Measurements from ENCODE around the gene FYCO1. TPM values are rescaled to one million over a fixed set of nuclear protein-coding genes. Genes with fewer than 3 reads are reported as not detected.
A peak's percentile ranks its signal among the peaks of the same experiment; 100 is the strongest.

FYCO1 gene
- total and polyA plus RNA-seq, 9 of the 15 experiments (the other 6 are each of a cell fraction or from before 2014, with no cell fraction given): 2.1 to 13.8 (median 7.4) TPM

DNA sequence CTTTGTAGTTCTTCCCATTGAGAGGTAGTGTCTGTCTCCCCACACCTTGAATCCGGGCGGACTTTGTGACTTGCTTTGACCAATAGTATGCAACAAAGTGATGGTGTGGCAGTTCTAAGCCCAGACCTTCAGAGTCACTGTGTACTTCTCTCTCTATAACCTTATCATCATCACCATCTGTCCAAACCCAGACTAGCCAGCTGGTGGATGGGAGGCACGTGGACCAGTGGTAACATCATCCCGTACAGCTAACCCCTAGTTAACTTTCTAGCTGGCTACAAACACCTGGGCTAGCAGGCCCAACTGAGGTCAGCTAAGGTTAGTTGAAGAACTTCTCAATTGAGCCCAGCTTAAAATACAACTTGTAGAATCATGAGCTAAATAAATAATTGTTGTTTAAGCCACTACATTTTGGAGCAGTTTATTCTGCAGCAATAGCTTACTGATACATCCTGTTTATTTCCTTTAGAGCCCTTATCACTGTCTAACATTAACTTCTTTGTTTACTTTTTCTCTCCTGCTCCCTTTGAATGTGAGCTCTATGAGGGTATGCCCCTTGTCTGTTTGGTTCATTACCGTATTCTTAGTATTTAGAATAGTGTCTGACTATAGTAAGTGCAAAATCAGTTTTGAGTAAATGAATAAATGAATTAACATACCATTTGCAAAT is 120.8 kb downstream of the FYCO1 start (continued):
- TF ChIP-seq, protein P1, sequence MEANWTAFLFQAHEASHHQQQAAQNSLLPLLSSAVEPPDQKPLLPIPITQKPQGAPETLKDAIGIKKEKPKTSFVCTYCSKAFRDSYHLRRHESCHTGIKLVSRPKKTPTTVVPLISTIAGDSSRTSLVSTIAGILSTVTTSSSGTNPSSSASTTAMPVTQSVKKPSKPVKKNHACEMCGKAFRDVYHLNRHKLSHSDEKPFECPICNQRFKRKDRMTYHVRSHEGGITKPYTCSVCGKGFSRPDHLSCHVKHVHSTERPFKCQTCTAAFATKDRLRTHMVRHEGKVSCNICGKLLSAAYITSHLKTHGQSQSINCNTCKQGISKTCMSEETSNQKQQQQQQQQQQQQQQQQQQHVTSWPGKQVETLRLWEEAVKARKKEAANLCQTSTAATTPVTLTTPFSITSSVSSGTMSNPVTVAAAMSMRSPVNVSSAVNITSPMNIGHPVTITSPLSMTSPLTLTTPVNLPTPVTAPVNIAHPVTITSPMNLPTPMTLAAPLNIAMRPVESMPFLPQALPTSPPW (CRISPR knock-in tag; IDR thresholded peaks at IDR 0.05): no peak
- no peak for TF ChIP-seq CREM (IDR thresholded peaks at IDR 0.05; ENCODE audit: low read depth)
- TF ChIP-seq, protein P2, sequence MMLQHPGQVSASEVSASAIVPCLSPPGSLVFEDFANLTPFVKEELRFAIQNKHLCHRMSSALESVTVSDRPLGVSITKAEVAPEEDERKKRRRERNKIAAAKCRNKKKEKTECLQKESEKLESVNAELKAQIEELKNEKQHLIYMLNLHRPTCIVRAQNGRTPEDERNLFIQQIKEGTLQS (IDR thresholded peaks at IDR 0.05): no peak
- TF ChIP-seq, protein P2 (CRISPR knock-in tag; conservative IDR thresholded peaks at IDR 0.05): no peak
- TF ChIP-seq ASH1L (IDR thresholded peaks at IDR 0.05; ENCODE audit: borderline replicate concordance, low read depth, partially characterized antibody): no peak
- TF ChIP-seq, protein P3, sequence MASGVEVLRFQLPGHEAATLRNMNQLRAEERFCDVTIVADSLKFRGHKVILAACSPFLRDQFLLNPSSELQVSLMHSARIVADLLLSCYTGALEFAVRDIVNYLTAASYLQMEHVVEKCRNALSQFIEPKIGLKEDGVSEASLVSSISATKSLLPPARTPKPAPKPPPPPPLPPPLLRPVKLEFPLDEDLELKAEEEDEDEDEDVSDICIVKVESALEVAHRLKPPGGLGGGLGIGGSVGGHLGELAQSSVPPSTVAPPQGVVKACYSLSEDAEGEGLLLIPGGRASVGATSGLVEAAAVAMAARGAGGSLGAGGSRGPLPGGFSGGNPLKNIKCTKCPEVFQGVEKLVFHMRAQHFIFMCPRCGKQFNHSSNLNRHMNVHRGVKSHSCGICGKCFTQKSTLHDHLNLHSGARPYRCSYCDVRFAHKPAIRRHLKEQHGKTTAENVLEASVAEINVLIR (CRISPR knock-in tag; IDR thresholded peaks at IDR 0.05): no peak
- no peak for TF ChIP-seq RBBP5 (IDR thresholded peaks at IDR 0.05; ENCODE audit: borderline replicate concordance, insufficient read depth, low read length, poor library complexity, severe bottlenecking)
- peak; percentile 25 for TF ChIP-seq DACH1 (IDR thresholded peaks at IDR 0.05; ENCODE audit: partially characterized antibody)
- no peak for TF ChIP-seq EZH2 (IDR thresholded peaks at IDR 0.05; ENCODE audit: borderline replicate concordance, low read depth, low read length)
- TF ChIP-seq ZNF780A (CRISPR knock-in tag; IDR thresholded peaks at IDR 0.05): no peak
- TF ChIP-seq, protein P4, sequence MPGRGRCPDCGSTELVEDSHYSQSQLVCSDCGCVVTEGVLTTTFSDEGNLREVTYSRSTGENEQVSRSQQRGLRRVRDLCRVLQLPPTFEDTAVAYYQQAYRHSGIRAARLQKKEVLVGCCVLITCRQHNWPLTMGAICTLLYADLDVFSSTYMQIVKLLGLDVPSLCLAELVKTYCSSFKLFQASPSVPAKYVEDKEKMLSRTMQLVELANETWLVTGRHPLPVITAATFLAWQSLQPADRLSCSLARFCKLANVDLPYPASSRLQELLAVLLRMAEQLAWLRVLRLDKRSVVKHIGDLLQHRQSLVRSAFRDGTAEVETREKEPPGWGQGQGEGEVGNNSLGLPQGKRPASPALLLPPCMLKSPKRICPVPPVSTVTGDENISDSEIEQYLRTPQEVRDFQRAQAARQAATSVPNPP (IDR thresholded peaks at IDR 0.05; ENCODE audit: borderline replicate concordance, insufficient read depth, insufficient read length): no peak
- TF ChIP-seq, protein P5, sequence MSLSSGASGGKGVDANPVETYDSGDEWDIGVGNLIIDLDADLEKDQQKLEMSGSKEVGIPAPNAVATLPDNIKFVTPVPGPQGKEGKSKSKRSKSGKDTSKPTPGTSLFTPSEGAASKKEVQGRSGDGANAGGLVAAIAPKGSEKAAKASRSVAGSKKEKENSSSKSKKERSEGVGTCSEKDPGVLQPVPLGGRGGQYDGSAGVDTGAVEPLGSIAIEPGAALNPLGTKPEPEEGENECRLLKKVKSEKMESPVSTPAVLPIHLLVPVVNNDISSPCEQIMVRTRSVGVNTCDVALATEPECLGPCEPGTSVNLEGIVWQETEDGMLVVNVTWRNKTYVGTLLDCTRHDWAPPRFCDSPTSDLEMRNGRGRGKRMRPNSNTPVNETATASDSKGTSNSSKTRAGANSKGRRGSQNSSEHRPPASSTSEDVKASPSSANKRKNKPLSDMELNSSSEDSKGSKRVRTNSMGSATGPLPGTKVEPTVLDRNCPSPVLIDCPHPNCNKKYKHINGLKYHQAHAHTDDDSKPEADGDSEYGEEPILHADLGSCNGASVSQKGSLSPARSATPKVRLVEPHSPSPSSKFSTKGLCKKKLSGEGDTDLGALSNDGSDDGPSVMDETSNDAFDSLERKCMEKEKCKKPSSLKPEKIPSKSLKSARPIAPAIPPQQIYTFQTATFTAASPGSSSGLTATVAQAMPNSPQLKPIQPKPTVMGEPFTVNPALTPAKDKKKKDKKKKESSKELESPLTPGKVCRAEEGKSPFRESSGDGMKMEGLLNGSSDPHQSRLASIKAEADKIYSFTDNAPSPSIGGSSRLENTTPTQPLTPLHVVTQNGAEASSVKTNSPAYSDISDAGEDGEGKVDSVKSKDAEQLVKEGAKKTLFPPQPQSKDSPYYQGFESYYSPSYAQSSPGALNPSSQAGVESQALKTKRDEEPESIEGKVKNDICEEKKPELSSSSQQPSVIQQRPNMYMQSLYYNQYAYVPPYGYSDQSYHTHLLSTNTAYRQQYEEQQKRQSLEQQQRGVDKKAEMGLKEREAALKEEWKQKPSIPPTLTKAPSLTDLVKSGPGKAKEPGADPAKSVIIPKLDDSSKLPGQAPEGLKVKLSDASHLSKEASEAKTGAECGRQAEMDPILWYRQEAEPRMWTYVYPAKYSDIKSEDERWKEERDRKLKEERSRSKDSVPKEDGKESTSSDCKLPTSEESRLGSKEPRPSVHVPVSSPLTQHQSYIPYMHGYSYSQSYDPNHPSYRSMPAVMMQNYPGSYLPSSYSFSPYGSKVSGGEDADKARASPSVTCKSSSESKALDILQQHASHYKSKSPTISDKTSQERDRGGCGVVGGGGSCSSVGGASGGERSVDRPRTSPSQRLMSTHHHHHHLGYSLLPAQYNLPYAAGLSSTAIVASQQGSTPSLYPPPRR (CRISPR knock-in tag; IDR thresholded peaks at IDR 0.05; ENCODE audit: borderline replicate concordance): no peak
- TF ChIP-seq SETDB1 (IDR thresholded peaks at IDR 0.05; ENCODE audit: low read length): no peak
- TF ChIP-seq TCF3 (CRISPR knock-in tag; IDR thresholded peaks at IDR 0.05): peak; percentile 57
- TF ChIP-seq CTBP1 (IDR thresholded peaks at IDR 0.05; ENCODE audit: borderline replicate concordance): peak; percentile 76; the same call in 1 of the 2 replicates
- TF ChIP-seq NCOR1 (IDR thresholded peaks at IDR 0.05): peak; percentile 47
- TF ChIP-seq HDAC1 (IDR thresholded peaks at IDR 0.05): no peak
- TF ChIP-seq WHSC1 (IDR thresholded peaks at IDR 0.05; ENCODE audit: low read length): no peak
- TF ChIP-seq PPARD (CRISPR knock-in tag; IDR thresholded peaks at IDR 0.05): no peak

Data from K562 (cell line).